MM.1S (cell line): ENCODE results near the gene SOX11.

Experiments used
- EZH2 ChIP-seq: fragments of 300-600 bp; sonication (generic); optimal IDR thresholded peaks from 2 replicates; pipeline ENCODE3; 2017; ENCODE audit warnings: low read depth, mild to moderate bottlenecking, antibody characterized with exemption, low read length, mixed read lengths
- EZH2phosphoT487 ChIP-seq: fragments of 300-600 bp; sonication (generic); IDR thresholded peaks from 2 replicates; pipeline ENCODE4 v1.6.1; 2018; ENCODE audit warnings: antibody characterized with exemption, low read length
- TF ChIP-seq, protein P1 (sequence below): fragments of 300-600 bp; sonication (generic); IDR thresholded peaks from 2 replicates; pipeline ENCODE4 v1.5.1; 2016; ENCODE audit warnings: antibody characterized with exemption, low read length, mixed read lengths

DNA sequence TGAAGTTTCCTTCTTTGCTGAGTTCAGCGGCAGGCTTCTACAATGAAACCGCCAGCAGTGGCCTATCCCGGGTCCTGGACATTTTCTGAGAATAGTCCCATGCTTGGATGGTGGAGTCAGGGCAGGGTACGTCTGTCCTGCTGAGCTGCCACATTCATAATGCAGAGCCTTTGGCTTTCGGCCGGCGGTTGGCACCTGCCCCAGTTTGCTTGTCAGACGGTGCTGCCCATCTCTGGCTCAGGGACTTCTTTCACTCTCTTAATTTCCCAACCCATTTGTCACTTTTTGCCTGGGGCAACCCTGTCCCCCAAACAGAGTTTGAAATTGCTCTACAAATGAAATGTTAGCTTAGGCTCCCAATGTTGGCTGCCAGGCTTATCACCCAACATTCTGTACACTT, 57.2 kb downstream of the SOX11 start:
- TF ChIP-seq, protein P1, sequence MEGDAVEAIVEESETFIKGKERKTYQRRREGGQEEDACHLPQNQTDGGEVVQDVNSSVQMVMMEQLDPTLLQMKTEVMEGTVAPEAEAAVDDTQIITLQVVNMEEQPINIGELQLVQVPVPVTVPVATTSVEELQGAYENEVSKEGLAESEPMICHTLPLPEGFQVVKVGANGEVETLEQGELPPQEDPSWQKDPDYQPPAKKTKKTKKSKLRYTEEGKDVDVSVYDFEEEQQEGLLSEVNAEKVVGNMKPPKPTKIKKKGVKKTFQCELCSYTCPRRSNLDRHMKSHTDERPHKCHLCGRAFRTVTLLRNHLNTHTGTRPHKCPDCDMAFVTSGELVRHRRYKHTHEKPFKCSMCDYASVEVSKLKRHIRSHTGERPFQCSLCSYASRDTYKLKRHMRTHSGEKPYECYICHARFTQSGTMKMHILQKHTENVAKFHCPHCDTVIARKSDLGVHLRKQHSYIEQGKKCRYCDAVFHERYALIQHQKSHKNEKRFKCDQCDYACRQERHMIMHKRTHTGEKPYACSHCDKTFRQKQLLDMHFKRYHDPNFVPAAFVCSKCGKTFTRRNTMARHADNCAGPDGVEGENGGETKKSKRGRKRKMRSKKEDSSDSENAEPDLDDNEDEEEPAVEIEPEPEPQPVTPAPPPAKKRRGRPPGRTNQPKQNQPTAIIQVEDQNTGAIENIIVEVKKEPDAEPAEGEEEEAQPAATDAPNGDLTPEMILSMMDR, result no peak
- no peak for TF ChIP-seq EZH2
- TF ChIP-seq EZH2phosphoT487, result no peak
